HG03460 (cell line): Measurements from ENCODE around the gene NMUR1.
A peak's percentile ranks its signal among the peaks of the same experiment; 100 is the strongest.

Source experiments
- ATAC-seq: cut with Tn5 transposase; IDR thresholded peaks from one replicate; pipeline ENCODE4 v1.9.1; 2021; ENCODE audit not compliant: unreplicated experiment

Gene NMUR1

GRCh38 chr2:231554327-231554726 is 24.1 kb upstream of the NMUR1 start:
- ATAC-seq: no peak

- ATAC-seq: no peak
Observed at GRCh38 chr2:231552752-231553151, 22.5 kb upstream of the NMUR1 start.

- no peak for ATAC-seq
Observed at GRCh38 chr2:231549446-231550239, 19.4 kb upstream of the NMUR1 start.

GRCh38 chr2:231548752-231549151 is 18.5 kb upstream of the NMUR1 start:
- ATAC-seq: no peak

- no peak for ATAC-seq
Observed at GRCh38 chr2:231547315-231548110, 17.3 kb upstream of the NMUR1 start.

GRCh38 chr2:231546014-231546715 is 15.9 kb upstream of the NMUR1 start:
- ATAC-seq: no peak

DNA sequence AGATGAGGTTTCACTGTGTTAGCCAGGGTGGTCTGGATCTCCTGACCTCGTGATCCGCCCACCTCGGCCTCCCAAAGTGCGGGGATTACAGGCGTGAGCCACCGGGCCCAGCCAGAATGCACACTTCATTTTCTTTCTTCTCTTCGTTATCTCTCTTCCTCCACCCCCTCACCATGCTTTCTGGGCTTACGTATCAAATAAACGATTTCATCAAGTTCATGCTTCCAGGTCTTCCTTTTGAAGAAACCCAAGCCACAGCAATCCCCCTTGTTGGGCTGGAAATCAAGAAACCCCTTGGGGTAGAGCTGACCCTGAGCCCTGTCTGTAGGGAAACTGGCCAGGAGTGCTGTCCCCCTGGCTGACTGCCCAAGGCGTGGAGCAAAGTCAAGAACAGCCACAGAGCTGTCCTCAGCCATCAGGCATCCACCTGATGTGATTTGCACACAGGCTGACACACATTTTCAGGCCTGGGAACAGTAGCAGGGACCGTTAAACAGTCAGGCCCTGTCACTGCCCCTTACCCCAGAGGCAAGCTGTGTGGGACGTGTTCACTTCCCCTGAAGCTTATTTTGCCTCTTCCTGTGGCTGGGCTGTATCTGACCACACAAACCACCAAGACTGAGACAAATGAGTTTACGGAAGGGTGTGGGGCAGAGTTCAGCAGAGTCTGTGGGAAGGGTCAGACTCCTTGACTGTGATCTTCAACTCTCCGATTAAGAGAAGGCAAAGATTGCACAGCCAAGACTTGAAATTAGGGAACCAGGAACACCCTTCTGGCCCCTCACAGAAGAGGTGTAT is 15.1 kb upstream of the NMUR1 start:
- ATAC-seq: peak; percentile 99

GRCh38 chr2:231542136-231542535 is 11.9 kb upstream of the NMUR1 start:
- ATAC-seq: no peak

DNA sequence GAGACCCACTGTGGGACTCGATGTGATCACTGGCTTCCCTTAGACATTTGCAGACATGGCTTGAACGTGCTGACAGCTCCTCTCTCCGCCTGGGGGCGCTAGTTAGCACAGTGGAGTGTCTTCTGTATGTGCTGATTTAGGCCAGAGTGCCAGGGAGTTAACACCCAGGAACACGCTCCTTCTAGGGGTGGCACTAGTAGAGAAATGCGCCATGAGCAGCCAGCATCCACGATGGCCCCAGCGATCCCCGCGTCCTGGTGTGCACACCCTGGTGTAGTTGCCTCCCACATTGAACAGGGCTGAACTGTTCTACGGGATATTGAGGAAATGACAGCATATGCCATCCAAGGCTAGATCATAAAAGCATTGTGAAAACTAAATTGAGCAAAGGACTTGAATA is 11.4 kb upstream of the NMUR1 start:
- no peak for ATAC-seq

DNA sequence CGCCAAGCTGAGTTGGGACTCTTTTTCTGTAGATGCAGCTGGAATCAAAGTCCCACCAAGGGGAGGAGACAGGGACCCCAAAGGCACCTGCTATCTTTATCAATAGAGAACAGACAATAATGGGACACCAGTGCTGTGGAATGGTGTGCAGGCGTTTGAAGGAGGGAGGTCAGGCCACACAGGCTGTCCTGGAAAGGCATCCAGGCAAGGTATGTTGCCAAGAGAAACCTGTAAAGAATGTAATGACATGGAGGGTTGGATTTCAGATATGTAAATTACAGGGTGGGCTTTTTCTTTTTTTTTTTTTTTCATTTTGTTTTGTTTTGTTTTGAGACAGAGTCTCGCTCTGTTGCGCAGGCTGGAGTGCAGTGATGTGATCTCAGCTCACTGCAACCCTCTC is 9.7 kb upstream of the NMUR1 start:
- no peak for ATAC-seq

DNA sequence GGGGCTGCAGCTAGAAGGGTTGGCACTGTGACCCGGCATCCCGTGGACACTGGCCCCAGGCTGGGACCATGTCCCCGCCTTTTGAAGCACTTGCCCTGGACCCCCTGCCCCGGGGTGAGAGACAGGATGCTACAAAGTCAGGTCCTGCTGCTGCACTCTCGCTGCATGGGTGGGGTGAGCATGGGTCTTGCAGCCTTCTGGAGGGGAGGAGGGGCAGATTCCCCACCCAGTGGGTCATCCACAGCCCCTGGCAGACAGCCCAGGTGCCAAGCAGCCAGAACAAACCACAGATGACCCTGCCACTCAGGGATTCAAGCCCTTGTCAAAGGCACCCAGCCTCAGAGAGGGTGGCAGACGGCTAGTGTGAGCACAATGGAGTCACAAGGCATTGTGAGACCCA is 5.7 kb upstream of the NMUR1 start:
- ATAC-seq: no peak

GRCh38 chr2:231533777-231534125 is 3.5 kb upstream of the NMUR1 start:
- no peak for ATAC-seq

DNA sequence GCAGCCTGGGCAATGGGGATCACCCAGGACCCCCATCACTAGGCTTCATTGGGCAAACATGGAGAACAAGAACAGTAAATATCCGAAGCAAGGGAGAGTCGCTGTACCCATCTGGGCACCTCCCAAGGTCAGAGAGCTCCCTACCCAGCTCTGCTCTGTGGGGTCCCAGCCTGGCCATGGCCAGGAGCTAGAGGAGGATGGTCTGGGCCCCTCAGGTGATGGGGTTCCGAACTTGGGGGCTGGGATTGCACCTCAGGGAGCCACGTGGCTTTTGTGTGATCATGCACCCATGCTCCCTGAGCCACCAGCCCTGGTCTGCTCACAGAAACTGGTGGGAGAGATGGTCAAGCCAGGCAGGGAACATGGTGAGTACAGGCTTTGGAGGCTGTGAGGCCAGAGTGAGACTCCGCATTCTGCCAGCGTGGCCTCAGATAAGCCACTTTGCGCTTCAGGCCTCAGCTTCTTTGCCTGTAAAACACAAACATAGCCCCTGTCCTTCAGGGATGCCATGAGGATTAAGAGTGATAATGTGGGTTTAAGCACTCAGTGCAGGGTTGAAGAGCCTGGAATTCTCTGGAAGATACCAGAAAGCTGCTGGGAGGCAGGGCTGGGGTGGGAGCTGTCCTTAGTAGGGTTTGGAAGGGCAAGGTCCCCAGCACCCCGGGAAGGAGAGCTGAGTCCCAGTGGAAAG is 3.0 kb upstream of the NMUR1 start:
- no peak for ATAC-seq

GRCh38 chr2:231532756-231533035 is 2.5 kb upstream of the NMUR1 start:
- ATAC-seq: no peak

GRCh38 chr2:231531883-231532755 is 1.9 kb upstream of the NMUR1 start:
- ATAC-seq: no peak

DNA sequence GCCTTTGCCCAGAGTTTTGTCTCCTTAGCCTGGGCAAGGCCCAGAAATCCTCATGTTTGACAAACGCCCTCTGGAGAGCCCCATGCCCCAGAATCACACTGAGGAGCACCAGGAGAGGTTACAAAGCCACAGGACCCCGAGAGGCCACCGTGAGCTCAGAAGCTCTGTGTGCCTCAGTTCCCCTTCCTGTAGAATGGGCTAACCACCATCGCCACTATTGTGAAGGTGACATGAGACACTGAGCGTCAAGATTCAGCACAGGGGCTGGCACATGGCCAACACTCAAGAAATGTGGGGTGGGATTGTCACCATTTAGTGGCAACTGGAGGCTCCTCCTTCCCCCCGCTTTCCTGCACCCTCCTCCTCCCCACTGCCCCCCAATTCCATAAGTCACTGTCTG is 1.2 kb upstream of the NMUR1 start:
- no peak for ATAC-seq

GRCh38 chr2:231528636-231529030 is 1.6 kb downstream of the NMUR1 start:
- no peak for ATAC-seq

DNA sequence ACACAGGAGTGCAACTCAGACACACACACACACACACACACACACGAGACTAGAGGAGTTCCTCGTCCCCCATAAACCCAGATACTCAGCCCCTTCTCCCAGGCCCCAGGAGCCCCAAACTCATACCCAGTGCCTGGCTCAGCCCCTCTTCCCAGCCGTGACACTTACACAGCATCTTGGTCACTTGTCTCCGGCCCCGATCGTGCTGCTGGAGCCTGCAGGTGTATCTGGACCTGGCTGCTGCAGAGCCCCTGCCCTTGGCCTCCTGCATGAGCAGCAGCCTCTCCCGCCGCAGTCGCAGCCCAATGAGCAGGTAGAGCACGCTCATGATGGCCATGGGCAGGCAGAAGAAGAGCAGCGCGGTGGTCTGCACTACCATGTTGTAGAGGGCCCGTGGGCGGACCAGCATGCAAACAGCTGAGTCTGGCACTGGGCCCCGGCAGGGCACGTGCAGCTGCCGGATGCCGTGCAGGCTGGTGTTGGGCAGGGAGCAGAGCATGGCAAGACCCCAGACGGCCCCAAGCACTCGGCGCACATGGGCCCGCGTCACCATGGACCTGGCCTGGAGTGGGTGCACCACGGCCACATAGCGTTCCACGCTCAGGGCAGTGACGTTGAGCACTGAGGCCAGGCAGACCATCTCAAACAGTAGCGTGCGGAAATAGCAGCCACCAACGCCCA is 2.1 kb downstream of the NMUR1 start:
- no peak for ATAC-seq

GRCh38 chr2:231527091-231527395 is 3.2 kb downstream of the NMUR1 start:
- ATAC-seq: no peak
